MM.1S (cell line): ENCODE data around the gene SPATA13.
A peak's percentile ranks its signal among the peaks of the same experiment; 100 is the strongest.

Experiments used
- DNase-seq: peaks from one replicate; pipeline ENCODE4 v3.0.0-alpha.2; 2015
- H2AFZ ChIP-seq: fragments of 300-600 bp; sonication (generic); 2 replicates; pipeline ENCODE4 v1.6.0; 2016; ENCODE audit warnings: antibody characterized with exemption, low read length
- H3F3A ChIP-seq: fragments of 300-600 bp; sonication (generic); 2 replicates; pipeline ENCODE4 v1.6.1; 2016; ENCODE audit warnings: mild to moderate bottlenecking, antibody characterized with exemption, low read length, moderate library complexity, mixed read lengths; ENCODE audit not compliant: insufficient read depth
- H3K27ac ChIP-seq: fragments of 300-600 bp; sonication (generic); 2 replicates; pipeline ENCODE4 v1.5.1; 2016; ENCODE audit warnings: mild to moderate bottlenecking, low read length
- H3K27me3 ChIP-seq: fragments of 300-600 bp; sonication (generic); replicated peaks from 2 replicates; pipeline ENCODE4 v1.6.0; 2016; ENCODE audit warnings: low read length; ENCODE audit not compliant: insufficient read depth
- H3K36me3 ChIP-seq: fragments of 300-600 bp; sonication (generic); replicated peaks from 2 replicates; pipeline ENCODE4 v1.6.1; 2016; ENCODE audit warnings: mild to moderate bottlenecking, low read length, mixed read lengths; ENCODE audit not compliant: insufficient read depth
- H3K4me1 ChIP-seq: fragments of 300-600 bp; sonication (generic); 2 replicates; pipeline ENCODE4 v1.6.1; 2016; ENCODE audit warnings: low read length, mixed read lengths
- H3K4me2 ChIP-seq: fragments of 300-600 bp; sonication (generic); 2 replicates; pipeline ENCODE4 v1.6.0; 2016; ENCODE audit warnings: low read depth, low read length
- H3K4me3 ChIP-seq: fragments of 300-600 bp; sonication (generic); 2 replicates; pipeline ENCODE4 v1.5.1; 2016; ENCODE audit warnings: low read length, mixed read lengths
- H3K79me2 ChIP-seq: fragments of 300-600 bp; sonication (generic); 2 replicates; pipeline ENCODE4 v1.6.1; 2016; ENCODE audit warnings: mixed run types, low read length, mixed read lengths
- H3K9ac ChIP-seq: fragments of 300-600 bp; sonication (generic); 2 replicates; pipeline ENCODE4 v1.6.1; 2016; ENCODE audit warnings: low read length, mixed read lengths
- H3K9me2 ChIP-seq: fragments of 300-600 bp; sonication (generic); replicated peaks from 2 replicates; pipeline ENCODE4 v1.6.1; 2016; ENCODE audit warnings: mild to moderate bottlenecking, low read length, mixed read lengths; ENCODE audit not compliant: insufficient read depth
- H3K9me3 ChIP-seq: fragments of 300-600 bp; sonication (generic); replicated peaks from 2 replicates; pipeline ENCODE4 v1.6.1; 2016; ENCODE audit warnings: mild to moderate bottlenecking, low read length, mixed read lengths; ENCODE audit not compliant: insufficient read depth
- H4K20me1 ChIP-seq: fragments of 300-600 bp; sonication (generic); 2 replicates; pipeline ENCODE4 v1.6.1; 2016; ENCODE audit warnings: mild to moderate bottlenecking, low read length, moderate library complexity, mixed read lengths; ENCODE audit not compliant: insufficient read depth
- EZH2 ChIP-seq: fragments of 300-600 bp; sonication (generic); optimal IDR thresholded peaks from 2 replicates; pipeline ENCODE3; 2017; ENCODE audit warnings: low read depth, mild to moderate bottlenecking, antibody characterized with exemption, low read length, mixed read lengths
- EZH2phosphoT487 ChIP-seq: fragments of 300-600 bp; sonication (generic); IDR thresholded peaks from 2 replicates; pipeline ENCODE4 v1.6.1; 2018; ENCODE audit warnings: antibody characterized with exemption, low read length
- TF ChIP-seq, protein P1 (sequence below): fragments of 300-600 bp; sonication (generic); IDR thresholded peaks from 2 replicates; pipeline ENCODE4 v1.5.1; 2016; ENCODE audit warnings: antibody characterized with exemption, low read length, mixed read lengths

The SPATA13 gene

DNA sequence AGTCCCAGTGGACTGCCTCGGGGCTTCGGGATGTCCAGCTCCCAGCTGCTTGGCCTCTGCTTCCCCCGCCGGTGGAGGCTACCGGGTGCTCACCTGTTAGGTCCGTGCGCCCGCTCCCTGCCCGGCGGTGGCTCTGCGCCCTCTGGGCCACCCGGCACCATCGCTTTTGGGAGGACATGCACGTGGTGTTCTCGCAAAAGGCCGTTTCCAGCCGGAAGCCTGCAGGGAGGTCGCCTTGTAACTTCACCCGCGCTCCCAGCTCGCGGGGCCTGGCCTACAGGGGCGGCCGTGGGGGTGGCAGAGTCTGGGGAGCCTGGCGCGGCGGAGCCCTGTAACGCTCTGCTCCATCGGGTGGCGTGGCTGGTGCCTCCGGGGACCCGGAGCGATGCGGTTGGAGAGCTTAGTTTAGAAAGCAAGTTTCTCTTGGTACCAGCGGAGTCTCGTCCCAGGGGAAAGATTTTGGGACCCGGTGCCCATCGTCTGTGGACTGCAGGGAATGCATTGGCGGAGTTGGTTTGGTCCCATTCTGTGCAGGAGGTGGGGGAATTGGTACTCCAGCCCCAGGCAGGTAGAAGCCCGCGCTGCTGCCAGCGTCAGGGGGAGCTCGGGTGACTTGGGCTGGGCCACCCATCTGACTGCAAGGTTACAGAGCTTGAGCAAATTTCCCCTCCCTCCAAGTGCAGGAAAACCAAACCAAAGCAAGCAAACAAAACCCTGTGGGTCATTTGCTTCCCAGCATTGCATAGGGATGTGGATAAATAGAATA is 673 bp downstream of the SPATA13 start:
- no peaks in the 10 kb centered on the region for H3K9me2 ChIP-seq
- no peak overlapping the region for H3K27ac ChIP-seq
- peak; percentile 38 for DNase-seq

DNA sequence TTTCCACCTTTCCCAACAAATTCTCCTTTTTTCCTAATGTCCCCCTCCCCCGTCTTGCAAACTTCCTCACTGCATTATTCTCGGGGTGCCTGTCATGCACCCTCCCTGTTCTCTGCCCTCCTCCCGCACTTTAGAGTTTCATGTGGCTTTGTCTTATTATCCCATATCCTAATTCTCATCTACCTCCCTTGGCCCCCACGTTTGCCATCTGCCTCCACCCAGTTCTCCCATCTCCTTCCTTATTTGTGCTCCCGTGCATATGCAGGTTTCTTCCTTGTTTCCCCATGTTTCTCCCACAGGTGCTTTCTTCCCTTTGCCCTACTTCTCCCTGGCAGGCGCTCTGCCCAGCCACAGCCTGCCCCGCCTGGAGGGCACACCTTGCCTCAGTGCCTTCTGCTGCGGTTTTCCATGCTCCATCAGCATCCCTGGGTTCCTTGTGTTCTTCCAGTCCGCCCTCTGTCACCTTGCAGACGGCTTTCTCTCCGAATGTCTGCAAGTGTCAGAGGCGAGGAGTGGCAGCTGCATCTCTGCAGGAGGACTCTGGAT is 1.5 kb downstream of the SPATA13 start:
- Histone ChIP-seq H3K36me3 (no peaks in the 10 kb centered on the region), H3K79me2 (0 out of 2 replicates have a peak, but pooled peaks cover 4% of the 10 kb centered on the region), H3K4me1 (no peaks in the 10 kb centered on the region), H2AFZ (no peak overlapping the region), H3K4me3 (no peak overlapping the region), H4K20me1 (no peaks in the 10 kb centered on the region), H3K9me2 (no peaks in the 10 kb centered on the region), H3K27ac (no peak overlapping the region), H3K27me3 (no peaks in the 10 kb centered on the region), H3K9me3 (no peaks in the 10 kb centered on the region), H3K4me2 (peak overlapping the region; percentile 59; the same call in 1 of the 2 replicates), H3K9ac (no peak overlapping the region), H3F3A (no peaks in the 10 kb centered on the region)
- no peak for DNase-seq
- TF ChIP-seq EZH2phosphoT487 (no peak), EZH2 (no peak)
- TF ChIP-seq, protein P1, sequence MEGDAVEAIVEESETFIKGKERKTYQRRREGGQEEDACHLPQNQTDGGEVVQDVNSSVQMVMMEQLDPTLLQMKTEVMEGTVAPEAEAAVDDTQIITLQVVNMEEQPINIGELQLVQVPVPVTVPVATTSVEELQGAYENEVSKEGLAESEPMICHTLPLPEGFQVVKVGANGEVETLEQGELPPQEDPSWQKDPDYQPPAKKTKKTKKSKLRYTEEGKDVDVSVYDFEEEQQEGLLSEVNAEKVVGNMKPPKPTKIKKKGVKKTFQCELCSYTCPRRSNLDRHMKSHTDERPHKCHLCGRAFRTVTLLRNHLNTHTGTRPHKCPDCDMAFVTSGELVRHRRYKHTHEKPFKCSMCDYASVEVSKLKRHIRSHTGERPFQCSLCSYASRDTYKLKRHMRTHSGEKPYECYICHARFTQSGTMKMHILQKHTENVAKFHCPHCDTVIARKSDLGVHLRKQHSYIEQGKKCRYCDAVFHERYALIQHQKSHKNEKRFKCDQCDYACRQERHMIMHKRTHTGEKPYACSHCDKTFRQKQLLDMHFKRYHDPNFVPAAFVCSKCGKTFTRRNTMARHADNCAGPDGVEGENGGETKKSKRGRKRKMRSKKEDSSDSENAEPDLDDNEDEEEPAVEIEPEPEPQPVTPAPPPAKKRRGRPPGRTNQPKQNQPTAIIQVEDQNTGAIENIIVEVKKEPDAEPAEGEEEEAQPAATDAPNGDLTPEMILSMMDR: no peak

More for the DNA sequence above, 673 bp downstream of the SPATA13 start:
- H3K4me3 ChIP-seq: peak overlapping the region; percentile 72
- peak overlapping the region; percentile 59 for H3K4me2 ChIP-seq
- H3K9me3 ChIP-seq: no peaks in the 10 kb centered on the region
- no peaks in the 10 kb centered on the region for H3F3A ChIP-seq
- H3K27me3 ChIP-seq: no peaks in the 10 kb centered on the region
- TF ChIP-seq, protein P1: no peak
- TF ChIP-seq EZH2phosphoT487: no peak
- TF ChIP-seq EZH2: no peak
- no peaks in the 10 kb centered on the region for H4K20me1 ChIP-seq
- H2AFZ ChIP-seq: peak overlapping the region; percentile 70
- no peaks in the 10 kb centered on the region for H3K36me3 ChIP-seq
- H3K4me1 ChIP-seq: no peaks in the 10 kb centered on the region
- peak overlapping the region; percentile 47 for H3K9ac ChIP-seq
- H3K79me2 ChIP-seq: 0 out of 2 replicates have a peak, but pooled peaks cover 4% of the 10 kb centered on the region

DNA sequence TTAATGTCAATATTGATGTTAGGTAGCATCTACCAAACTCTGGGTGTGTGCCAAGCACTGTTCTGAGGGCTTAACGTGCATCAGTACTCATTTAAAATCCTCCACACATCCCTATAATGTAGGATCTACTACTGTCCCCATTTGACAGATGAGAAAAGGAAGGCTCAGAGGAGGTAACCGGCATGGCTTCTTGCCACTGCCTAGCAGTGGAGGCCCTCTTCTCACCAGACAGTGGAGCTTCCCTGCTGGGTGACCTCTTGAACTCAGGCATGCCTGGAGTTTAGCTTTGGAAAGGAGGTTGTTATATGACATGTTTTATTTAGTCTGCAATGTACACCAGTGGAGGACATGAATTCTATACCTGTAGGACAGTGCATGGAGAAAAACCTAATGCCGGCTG is 2.1 kb downstream of the SPATA13 start:
- no peak overlapping the region for H3K27ac ChIP-seq
- no peak for DNase-seq
- H3K4me2 ChIP-seq: no peak overlapping the region
- H3K79me2 ChIP-seq: 0 out of 2 replicates have a peak, but pooled peaks cover 4% of the 10 kb centered on the region
- H3K4me1 ChIP-seq: no peaks in the 10 kb centered on the region
- H3K9ac ChIP-seq: no peak overlapping the region
- TF ChIP-seq, protein P1: no peak
- TF ChIP-seq EZH2 (no peak), EZH2phosphoT487 (no peak)
- H3K4me3 ChIP-seq: no peak overlapping the region
- no peaks in the 10 kb centered on the region for H4K20me1 ChIP-seq
- no peaks in the 10 kb centered on the region for H3F3A ChIP-seq
- no peaks in the 10 kb centered on the region for H3K36me3 ChIP-seq
- H3K9me2 ChIP-seq: no peaks in the 10 kb centered on the region
- H3K9me3 ChIP-seq: no peaks in the 10 kb centered on the region
- no peaks in the 10 kb centered on the region for H3K27me3 ChIP-seq
- no peak overlapping the region for H2AFZ ChIP-seq
